OCI-LY7 (cell line): ENCODE results near the gene SYS1. TPM values are rescaled to one million over a fixed set of nuclear protein-coding genes. Genes with fewer than 3 reads are reported as not detected.

Experiments
- BruUV-seq: library from RNA; stranded (reverse); fragments of 400-500 nt; replicated peaks from 2 replicates; lab custom pipeline; 2021; lab: Mats Ljungman, UMichigan
- CTCF ChIA-PET: fragments of 300-600 bp; sonication (Branson Sonifier 250); formaldehyde crosslinking; loops from one replicate; lab custom pipeline; 2022; ENCODE audit warnings: antibody characterized with exemption; ENCODE audit not compliant: unreplicated experiment; lab: Charles Lee
- POLR2A ChIA-PET: fragments of 300-600 bp; sonication (Branson Sonifier 250); formaldehyde crosslinking; loops from one replicate; lab custom pipeline; 2022; ENCODE audit warnings: antibody characterized with exemption; lab: Charles Lee
- DNase-seq: peaks from one replicate; pipeline ENCODE4 v3.0.0-alpha.2; 2015; ENCODE audit warnings: low spot score
- H2AFZ ChIP-seq: fragments of 200-600 bp; sonication (generic), shearing (Covaris generic); 2 replicates; pipeline ENCODE4 v1.6.1; 2014; ENCODE audit warnings: mild to moderate bottlenecking, antibody characterized with exemption, low read length, moderate library complexity
- H3K27ac ChIP-seq: fragments of 200-600 bp; sonication (generic); 2 replicates; pipeline ENCODE4 v1.5.1; 2014; ENCODE audit warnings: mixed run types, low read depth, mild to moderate bottlenecking, moderate library complexity, low read length, inconsistent platforms; ENCODE audit not compliant: poor library complexity, severe bottlenecking
- H3K36me3 ChIP-seq: fragments of 200-600 bp; sonication (generic); 2 replicates; pipeline ENCODE4 v1.6.1; 2014; ENCODE audit warnings: mild to moderate bottlenecking, antibody characterized with exemption, low read length, moderate library complexity, mixed read lengths; ENCODE audit not compliant: insufficient read depth
- H3K4me1 ChIP-seq: fragments of 200-600 bp; sonication (generic); 2 replicates; pipeline ENCODE4 v1.5.1; 2014; ENCODE audit warnings: mild to moderate bottlenecking, low read length; ENCODE audit not compliant: insufficient read depth, poor library complexity, severe bottlenecking
- H3K4me2 ChIP-seq: fragments of 200-600 bp; sonication (generic); 2 replicates; pipeline ENCODE4 v1.6.1; 2014; ENCODE audit warnings: mild to moderate bottlenecking, low read length
- H3K4me3 ChIP-seq: fragments of 200-600 bp; sonication (generic); 2 replicates; pipeline ENCODE4 v1.5.1; 2014; ENCODE audit warnings: mild to moderate bottlenecking, low read depth, low read length; ENCODE audit not compliant: poor library complexity, severe bottlenecking
- H3K79me2 ChIP-seq: fragments of 200-600 bp; sonication (generic); 2 replicates; pipeline ENCODE4 v1.6.1; 2016; ENCODE audit warnings: low read depth, mild to moderate bottlenecking, low read length, moderate library complexity, mixed read lengths; ENCODE audit not compliant: insufficient read depth
- H3K9me2 ChIP-seq: fragments of 200-600 bp; sonication (generic); 2 replicates; pipeline ENCODE4 v1.6.1; 2016; ENCODE audit warnings: mild to moderate bottlenecking, low read length, mixed read lengths; ENCODE audit not compliant: insufficient read depth
- H3K9me3 ChIP-seq: fragments of 200-600 bp; sonication (generic); 2 replicates; pipeline ENCODE4 v1.6.1; 2014; ENCODE audit warnings: mild to moderate bottlenecking, mixed run types, low read length, mixed read lengths
- H4K20me1 ChIP-seq: fragments of 200-600 bp; sonication (generic); 2 replicates; pipeline ENCODE4 v1.6.1; 2014; ENCODE audit warnings: mild to moderate bottlenecking, antibody characterized with exemption, low read length, moderate library complexity, mixed read lengths; ENCODE audit not compliant: insufficient read depth
- CTCF ChIP-seq: fragments of 200-600 bp; sonication (generic); conservative IDR thresholded peaks from 2 replicates; pipeline ENCODE4 v1.5.1; 2014; ENCODE audit warnings: mild to moderate bottlenecking, antibody characterized with exemption, low read length, moderate library complexity, mixed read lengths
- EZH2phosphoT487 ChIP-seq: fragments of 200-600 bp; sonication (generic); IDR thresholded peaks from 2 replicates; pipeline ENCODE4 v1.6.1; 2018; ENCODE audit warnings: low read depth, borderline replicate concordance, mild to moderate bottlenecking, mixed run types, antibody characterized with exemption, low read length, moderate library complexity, mixed read lengths
- intact Hi-C: fragments of 100-400 bp; cut with micrococcal nuclease; formaldehyde crosslinking; loops from one replicate; pipeline ENCODE4 v1.10.0; 2022; ENCODE audit not compliant: unreplicated experiment
- total RNA-seq, 2 experiments: library from RNA; depleted of rRNA in 1 of 2; stranded (reverse); fragments of >200 nt in 1 of 2; shearing (Covaris generic) in 1 of 2; gene quantifications; 2 replicates each; pipeline ENCODE4 v1.2.3, GENCODE V29; 2014 to 2022

Gene SYS1
- total RNA-seq, 2 experiments from 2014 or later = 9.6 to 37.6 TPM

GRCh38 chr20:45399018-45399417, 36.1 kb downstream of the SYS1 start:
- peaks cover 24% of the 10 kb centered on the region for H3K9me3 ChIP-seq
- H4K20me1 ChIP-seq = no peaks in the 10 kb centered on the region
- no peak overlapping the region for H3K4me2 ChIP-seq
- BruUV-seq = no TSS peak
- no peak for DNase-seq
- H3K36me3 ChIP-seq = no peaks in the 10 kb centered on the region; the same call in 1 of the 2 replicates
- H3K27ac ChIP-seq = no peak overlapping the region
- CTCF ChIA-PET = no interaction called here
- H3K9me2 ChIP-seq = no peaks in the 10 kb centered on the region
- H3K4me1 ChIP-seq = no peaks in the 10 kb centered on the region
- H3K4me3 ChIP-seq = no peak overlapping the region
- no peak for TF ChIP-seq EZH2phosphoT487
- TF ChIP-seq CTCF = no peak
- intact Hi-C loops = no loop called here
- no peak overlapping the region for H2AFZ ChIP-seq
- POLR2A ChIA-PET = no interaction called here
- H3K79me2 ChIP-seq = no peaks in the 10 kb centered on the region

GRCh38 chr20:45400346-45401031, 37.5 kb downstream of the SYS1 start:
- Histone ChIP-seq H3K9me3 (peaks cover 24% of the 10 kb centered on the region), H3K79me2 (no peaks in the 10 kb centered on the region), H3K9me2 (no peaks in the 10 kb centered on the region), H2AFZ (no peak overlapping the region), H3K4me3 (no peak overlapping the region), H3K4me2 (no peak overlapping the region), H3K36me3 (no peaks in the 10 kb centered on the region; the same call in 1 of the 2 replicates), H3K4me1 (no peaks in the 10 kb centered on the region), H3K27ac (no peak overlapping the region), H4K20me1 (no peaks in the 10 kb centered on the region)
- CTCF ChIA-PET = no interaction called here
- no peak for DNase-seq
- no peak for TF ChIP-seq EZH2phosphoT487
- TF ChIP-seq CTCF = no peak
- POLR2A ChIA-PET = no interaction called here
- BruUV-seq = no TSS peak
- intact Hi-C loops = no loop called here

GRCh38 chr20:45402946-45403345, 40.0 kb downstream of the SYS1 start:
- no peak overlapping the region for H3K27ac ChIP-seq

More at GRCh38 chr20:45402946-45403345, 40.0 kb downstream of the SYS1 start:
- no peaks in the 10 kb centered on the region for H4K20me1 ChIP-seq
- DNase-seq = no peak
- H3K4me3 ChIP-seq = no peak overlapping the region
- H3K36me3 ChIP-seq = no peaks in the 10 kb centered on the region; the same call in 1 of the 2 replicates
- ChIA-PET CTCF (no interaction called here), POLR2A (no interaction called here)
- intact Hi-C loops = no loop called here
- TF ChIP-seq CTCF = no peak
- no peak for TF ChIP-seq EZH2phosphoT487
- no peak overlapping the region for H3K4me2 ChIP-seq
- no peaks in the 10 kb centered on the region for H3K4me1 ChIP-seq
- no peaks in the 10 kb centered on the region for H3K79me2 ChIP-seq
- H2AFZ ChIP-seq = no peak overlapping the region
- no TSS peak for BruUV-seq
- H3K9me3 ChIP-seq = peaks cover 24% of the 10 kb centered on the region
- no peaks in the 10 kb centered on the region for H3K9me2 ChIP-seq
